Measurements from ENCODE around the gene GORASP1. TPM values are rescaled to one million over a fixed set of nuclear protein-coding genes. Genes with fewer than 3 reads are reported as not detected.

The GORASP1 gene
- total RNA-seq, 2 donors from 2014 or later = 29.2 to 40.1 TPM

DNA sequence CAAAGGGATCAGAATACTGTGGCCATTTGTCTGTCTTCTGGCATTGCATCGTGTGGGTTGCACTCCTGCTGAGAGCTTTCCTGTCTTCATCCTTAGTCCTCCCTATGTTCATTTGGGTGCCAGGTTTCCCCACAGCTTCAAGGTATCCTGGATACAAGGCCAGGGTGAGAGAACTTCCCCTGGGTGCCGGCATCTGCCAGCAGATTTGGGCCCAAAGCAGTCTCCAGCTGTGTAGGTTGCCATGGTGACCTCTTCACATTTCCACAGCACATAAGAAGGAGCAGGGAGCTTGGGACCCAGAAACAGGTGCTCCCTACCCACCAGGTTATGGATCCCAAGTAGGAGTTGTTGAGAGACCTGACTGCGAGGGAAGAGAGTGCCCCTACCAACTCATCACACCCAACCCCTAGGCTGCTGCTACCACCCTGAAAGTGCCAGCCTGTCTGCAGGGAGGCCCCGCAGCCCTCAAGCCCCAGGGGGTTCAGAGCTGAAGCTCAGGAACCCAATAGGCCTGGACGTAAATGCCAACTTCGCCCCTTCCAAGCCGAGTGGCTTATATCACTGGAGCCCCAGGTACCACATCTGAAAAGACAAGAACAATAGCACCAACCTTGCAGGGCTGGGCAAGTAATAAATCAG lies 20.0 kb upstream of the GORASP1 start:
- Mint-ChIP-seq H3K4me1 (peaks cover 32% of the 10 kb centered on the region), H3K4me3 (peak overlapping the region; percentile 71), H3K27me3 (no peaks in the 10 kb centered on the region), H3K27ac (peak overlapping the region; percentile 47), H3K36me3 (ENCODE audit: low read depth) (no peaks in the 10 kb centered on the region)
- H3K9me3 ChIP-seq (ENCODE audit: control insufficient read depth, low read length, poor library complexity, severe bottlenecking) = no peaks in the 10 kb centered on the region
- ATAC-seq (no peak), DNase-seq (no peak)

GRCh38 chr3:39126532-39127071 lies 19.2 kb upstream of the GORASP1 start:
- ATAC-seq = peak; percentile 44
- H3K4me3 Mint-ChIP-seq = no peak overlapping the region
- no peaks in the 10 kb centered on the region for H3K9me3 ChIP-seq (ENCODE audit: control insufficient read depth, low read length, poor library complexity, severe bottlenecking)
- no peaks in the 10 kb centered on the region for H3K27me3 Mint-ChIP-seq
- peaks cover 31% of the 10 kb centered on the region for H3K4me1 Mint-ChIP-seq
- no peak for DNase-seq
- no peaks in the 10 kb centered on the region for H3K36me3 Mint-ChIP-seq (ENCODE audit: low read depth)
- H3K27ac Mint-ChIP-seq = no peak overlapping the region

DNA sequence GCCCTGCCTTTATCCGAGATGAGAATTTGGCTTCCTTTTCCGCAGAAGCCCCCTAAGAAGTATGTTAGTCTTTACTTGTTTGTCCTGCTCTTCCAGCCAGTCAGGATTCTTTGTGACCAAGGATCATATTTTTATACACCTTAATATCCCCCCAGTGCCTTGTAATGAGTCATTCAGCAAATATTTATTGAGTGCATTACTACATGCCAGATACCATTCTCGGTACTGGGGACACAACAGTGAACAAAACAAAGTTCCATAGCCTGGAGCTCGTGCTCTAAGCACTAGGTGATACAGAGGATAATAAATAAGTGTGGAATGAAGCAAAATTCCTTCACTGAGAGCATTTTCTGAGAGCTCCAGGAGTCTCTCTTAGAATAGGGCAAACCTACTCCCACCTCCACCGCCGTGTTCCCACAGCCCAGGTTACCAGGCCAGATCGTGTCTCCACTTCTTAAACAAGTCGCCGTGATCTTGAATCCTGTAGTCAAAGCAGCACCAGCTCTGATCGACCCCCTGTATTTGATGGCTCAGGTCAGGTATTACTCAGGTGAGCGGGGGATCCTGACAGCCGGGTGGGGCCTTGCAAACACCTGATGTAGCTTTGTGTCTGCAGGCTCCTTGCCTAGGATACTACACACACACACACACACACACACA lies 18.5 kb upstream of the GORASP1 start:
- H3K4me3 Mint-ChIP-seq = no peak overlapping the region

DNA sequence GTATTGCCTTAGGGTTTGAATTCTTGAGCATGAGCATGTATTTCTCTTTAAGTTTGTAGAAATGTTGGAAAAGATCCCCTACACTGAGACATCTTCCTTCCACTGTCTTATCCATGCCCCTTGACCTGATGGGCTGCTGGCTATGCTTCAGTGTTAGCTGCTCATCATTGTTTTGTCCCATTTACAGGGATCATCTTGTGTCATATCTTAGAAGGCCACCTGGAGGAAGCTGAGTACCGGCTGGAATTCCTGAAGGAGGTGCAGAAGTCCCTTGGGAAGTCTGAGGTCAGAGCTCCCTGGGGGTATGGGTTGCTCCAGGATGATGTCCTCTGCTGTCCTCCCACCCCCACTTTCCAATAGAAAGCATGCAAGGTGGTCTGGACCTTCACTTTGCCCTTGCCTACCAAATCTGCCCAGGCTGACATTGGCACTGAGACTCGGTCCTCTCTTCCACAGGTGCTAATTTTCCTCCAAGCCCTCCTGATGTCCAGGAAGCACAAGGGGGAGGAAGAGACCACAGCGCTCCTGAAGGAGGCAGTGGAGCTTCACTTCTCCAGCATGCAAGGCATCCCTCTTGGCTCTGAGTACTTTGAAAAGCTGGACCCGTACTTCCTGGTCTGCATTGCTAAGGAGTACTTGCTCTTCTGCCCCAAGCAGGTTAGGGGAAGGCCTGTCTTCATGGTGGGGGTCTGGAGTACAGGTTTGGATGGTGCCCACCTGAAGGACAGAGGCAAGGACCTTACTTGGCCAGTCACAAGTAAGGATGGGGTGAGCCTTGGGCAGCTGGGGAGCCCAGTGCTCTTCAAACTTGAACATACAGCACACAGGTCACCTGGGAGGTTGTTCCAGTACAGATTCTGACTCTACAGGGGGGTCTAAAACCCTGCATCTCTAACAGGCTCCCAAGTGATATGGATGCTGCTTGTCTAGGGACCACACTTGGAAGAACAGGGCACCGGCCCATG lies 17.7 kb upstream of the GORASP1 start:
- DNase-seq = no peak
- no peak overlapping the region for H3K4me3 Mint-ChIP-seq

More for the DNA sequence above, 18.5 kb upstream of the GORASP1 start:
- no peaks in the 10 kb centered on the region for H3K27me3 Mint-ChIP-seq
- ATAC-seq (no peak), DNase-seq (no peak)
- H3K36me3 Mint-ChIP-seq (ENCODE audit: low read depth) = no peaks in the 10 kb centered on the region
- H3K4me1 Mint-ChIP-seq = peaks cover 25% of the 10 kb centered on the region
- H3K27ac Mint-ChIP-seq = no peak overlapping the region
- H3K9me3 ChIP-seq (ENCODE audit: control insufficient read depth, low read length, poor library complexity, severe bottlenecking) = no peaks in the 10 kb centered on the region

DNA sequence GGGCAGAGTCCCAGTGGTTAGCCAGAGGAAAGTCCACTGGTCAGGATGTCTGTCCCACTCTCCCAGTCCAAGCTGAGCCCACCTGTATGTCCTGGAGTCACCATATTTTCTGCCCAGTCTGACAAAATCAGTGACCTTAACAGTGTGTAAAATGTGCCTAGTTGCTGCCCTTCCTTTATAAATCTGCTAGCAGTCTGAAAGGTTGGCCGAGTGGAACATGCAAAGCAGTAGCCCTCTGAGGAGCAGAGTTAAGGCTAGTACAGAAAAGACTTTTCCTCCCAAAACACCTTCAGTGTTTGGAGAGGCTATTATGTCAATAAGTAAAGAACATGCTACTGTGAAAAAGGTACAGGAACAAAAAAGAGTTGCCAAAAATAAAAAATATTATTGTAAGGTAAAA lies 15.4 kb upstream of the GORASP1 start:
- Mint-ChIP-seq H3K4me1 (peaks cover 15% of the 10 kb centered on the region), H3K27ac (no peak overlapping the region), H3K36me3 (ENCODE audit: low read depth) (no peaks in the 10 kb centered on the region), H3K4me3 (no peak overlapping the region), H3K27me3 (no peaks in the 10 kb centered on the region)
- ATAC-seq = no peak
- no peak for DNase-seq
- H3K9me3 ChIP-seq (ENCODE audit: control insufficient read depth, low read length, poor library complexity, severe bottlenecking) = no peaks in the 10 kb centered on the region

More for the DNA sequence above, 17.7 kb upstream of the GORASP1 start:
- no peaks in the 10 kb centered on the region for H3K9me3 ChIP-seq (ENCODE audit: control insufficient read depth, low read length, poor library complexity, severe bottlenecking)
- Mint-ChIP-seq H3K27ac (no peak overlapping the region), H3K27me3 (no peaks in the 10 kb centered on the region), H3K36me3 (ENCODE audit: low read depth) (no peaks in the 10 kb centered on the region), H3K4me1 (peaks cover 23% of the 10 kb centered on the region)
- ATAC-seq = no peak

DNA sequence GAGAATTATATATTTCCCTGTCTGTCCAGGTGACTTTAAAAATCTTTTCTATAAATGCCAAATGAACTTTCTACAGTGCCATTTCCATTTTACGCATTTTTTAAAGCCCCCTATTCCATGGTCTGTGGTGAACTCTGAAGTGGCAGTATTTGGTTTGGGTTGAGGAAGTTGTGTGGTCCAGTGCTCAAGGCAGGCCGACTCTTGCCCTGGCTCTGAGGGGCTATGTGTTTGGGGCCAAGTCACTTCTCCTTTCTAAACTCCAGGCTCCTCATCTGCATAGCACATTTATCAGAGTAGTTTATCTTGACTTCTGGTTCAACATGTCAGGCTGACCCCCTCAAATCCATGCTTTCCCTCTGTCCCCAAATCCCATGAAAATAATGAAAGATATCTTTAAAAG lies 14.2 kb upstream of the GORASP1 start:
- H3K36me3 Mint-ChIP-seq (ENCODE audit: low read depth) = no peaks in the 10 kb centered on the region
- no peak for ATAC-seq
- H3K27me3 Mint-ChIP-seq = no peaks in the 10 kb centered on the region
- peaks cover 6% of the 10 kb centered on the region for H3K4me1 Mint-ChIP-seq
- H3K27ac Mint-ChIP-seq = no peak overlapping the region
- no peak overlapping the region for H3K4me3 Mint-ChIP-seq
- no peak for DNase-seq
- no peaks in the 10 kb centered on the region for H3K9me3 ChIP-seq (ENCODE audit: control insufficient read depth, low read length, poor library complexity, severe bottlenecking)

- no peak overlapping the region for H3K27ac Mint-ChIP-seq
- H3K4me1 Mint-ChIP-seq = peaks cover 8% of the 10 kb centered on the region
- no peak for ATAC-seq
- no peaks in the 10 kb centered on the region for H3K27me3 Mint-ChIP-seq
- H3K9me3 ChIP-seq (ENCODE audit: control insufficient read depth, low read length, poor library complexity, severe bottlenecking) = no peaks in the 10 kb centered on the region
- no peak for DNase-seq
- H3K4me3 Mint-ChIP-seq = peak overlapping the region; percentile 33
- no peaks in the 10 kb centered on the region for H3K36me3 Mint-ChIP-seq (ENCODE audit: low read depth)
Measured at GRCh38 chr3:39118931-39119660, 11.7 kb upstream of the GORASP1 start.

- ATAC-seq = no peak
- DNase-seq = no peak
- Mint-ChIP-seq H3K4me1 (peaks cover 8% of the 10 kb centered on the region), H3K36me3 (ENCODE audit: low read depth) (no peaks in the 10 kb centered on the region), H3K27me3 (no peaks in the 10 kb centered on the region), H3K4me3 (no peak overlapping the region), H3K27ac (no peak overlapping the region)
- no peaks in the 10 kb centered on the region for H3K9me3 ChIP-seq (ENCODE audit: control insufficient read depth, low read length, poor library complexity, severe bottlenecking)
Measured at GRCh38 chr3:39118079-39118478, 10.7 kb upstream of the GORASP1 start.

DNA sequence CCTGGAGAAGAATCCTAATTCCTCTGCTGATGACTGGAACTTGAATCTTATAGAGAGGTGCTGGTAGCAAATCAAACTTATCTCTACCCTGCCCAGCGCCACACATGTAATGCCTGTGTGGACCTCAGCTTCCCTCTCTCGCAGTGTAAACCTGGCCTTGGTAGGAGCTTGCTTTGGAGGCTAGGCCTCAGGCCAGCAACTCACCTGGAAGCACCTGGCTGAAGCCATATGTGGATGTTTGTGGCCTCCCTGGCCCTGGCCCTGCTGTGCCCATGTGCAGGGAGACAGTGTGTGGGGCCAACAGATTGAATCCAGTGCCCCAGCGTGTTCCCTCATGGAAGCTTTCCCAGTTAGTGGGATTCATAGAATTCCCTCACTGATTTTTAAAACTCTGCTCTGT lies 8.4 kb upstream of the GORASP1 start:
- DNase-seq (no peak), ATAC-seq (no peak)

DNA sequence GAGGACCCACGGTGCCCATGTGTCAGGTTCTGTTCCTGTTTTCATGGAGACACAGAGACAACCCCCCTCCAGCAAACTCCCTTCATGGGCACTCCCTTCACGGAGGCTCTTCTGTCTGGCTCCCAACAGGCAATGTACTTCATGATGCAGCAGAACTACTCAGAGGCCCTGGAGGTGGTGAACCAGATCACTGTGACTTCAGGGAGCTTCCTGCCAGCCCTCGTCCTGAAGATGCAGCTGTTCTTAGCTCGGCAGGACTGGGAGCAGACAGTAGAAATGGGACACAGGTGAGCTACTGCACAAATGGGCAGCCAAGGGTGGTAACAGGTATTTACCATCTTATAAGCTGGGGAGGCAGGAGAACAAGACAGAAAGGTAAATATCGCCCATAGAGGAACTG lies 7.0 kb upstream of the GORASP1 start:
- H3K9me3 ChIP-seq (ENCODE audit: control insufficient read depth, low read length, poor library complexity, severe bottlenecking) = no peaks in the 10 kb centered on the region
- Mint-ChIP-seq H3K36me3 (ENCODE audit: low read depth) (peaks cover 3% of the 10 kb centered on the region), H3K27me3 (no peaks in the 10 kb centered on the region), H3K4me3 (no peak overlapping the region), H3K4me1 (peaks cover 11% of the 10 kb centered on the region), H3K27ac (no peak overlapping the region)
- ATAC-seq (no peak), DNase-seq (no peak)

More for the DNA sequence above, 8.4 kb upstream of the GORASP1 start:
- H3K9me3 ChIP-seq (ENCODE audit: control insufficient read depth, low read length, poor library complexity, severe bottlenecking) = no peaks in the 10 kb centered on the region
- peaks cover 9% of the 10 kb centered on the region for H3K4me1 Mint-ChIP-seq
- no peak overlapping the region for H3K4me3 Mint-ChIP-seq
- no peak overlapping the region for H3K27ac Mint-ChIP-seq
- H3K36me3 Mint-ChIP-seq (ENCODE audit: low read depth) = peaks cover 3% of the 10 kb centered on the region
- no peaks in the 10 kb centered on the region for H3K27me3 Mint-ChIP-seq

- ATAC-seq = no peak
- DNase-seq = no peak
- peaks cover 3% of the 10 kb centered on the region for H3K36me3 Mint-ChIP-seq (ENCODE audit: low read depth)
- no peak overlapping the region for H3K27ac Mint-ChIP-seq
- no peaks in the 10 kb centered on the region for H3K27me3 Mint-ChIP-seq
- H3K9me3 ChIP-seq (ENCODE audit: control insufficient read depth, low read length, poor library complexity, severe bottlenecking) = no peaks in the 10 kb centered on the region
- peaks cover 21% of the 10 kb centered on the region for H3K4me1 Mint-ChIP-seq
- H3K4me3 Mint-ChIP-seq = no peak overlapping the region
Measured at GRCh38 chr3:39113291-39113690, 5.9 kb upstream of the GORASP1 start.

- peaks cover 9% of the 10 kb centered on the region for H3K36me3 Mint-ChIP-seq (ENCODE audit: low read depth)
- H3K9me3 ChIP-seq (ENCODE audit: control insufficient read depth, low read length, poor library complexity, severe bottlenecking) = no peaks in the 10 kb centered on the region
- H3K27ac Mint-ChIP-seq = no peak overlapping the region
- H3K4me3 Mint-ChIP-seq = no peak overlapping the region
- ATAC-seq (no peak), DNase-seq (no peak)
- no peaks in the 10 kb centered on the region for H3K27me3 Mint-ChIP-seq
- peaks cover 28% of the 10 kb centered on the region for H3K4me1 Mint-ChIP-seq
Measured at GRCh38 chr3:39112535-39112934, 5.1 kb upstream of the GORASP1 start.

Measured in T-helper 17 cell (primary cell).